Stimulated activated CD4-positive, alpha-beta T cell treated with anti-CD3 and anti-CD28 coated beads, Interleukin-4, amount 100 ng/mL, for 48 hours (primary cell): Measurements from ENCODE around the gene CNTFR.

ENCODE experiments used
- DNase-seq, 2 donors: peaks; one replicate each; pipeline ENCODE4 v3.0.0-alpha.2; 2020; ENCODE audit warnings: low read depth in 2 of 2

CNTFR gene

GRCh38 chr9:34590381-34591247, 1.1 kb upstream of the CNTFR start:
- no peak for DNase-seq

DNA sequence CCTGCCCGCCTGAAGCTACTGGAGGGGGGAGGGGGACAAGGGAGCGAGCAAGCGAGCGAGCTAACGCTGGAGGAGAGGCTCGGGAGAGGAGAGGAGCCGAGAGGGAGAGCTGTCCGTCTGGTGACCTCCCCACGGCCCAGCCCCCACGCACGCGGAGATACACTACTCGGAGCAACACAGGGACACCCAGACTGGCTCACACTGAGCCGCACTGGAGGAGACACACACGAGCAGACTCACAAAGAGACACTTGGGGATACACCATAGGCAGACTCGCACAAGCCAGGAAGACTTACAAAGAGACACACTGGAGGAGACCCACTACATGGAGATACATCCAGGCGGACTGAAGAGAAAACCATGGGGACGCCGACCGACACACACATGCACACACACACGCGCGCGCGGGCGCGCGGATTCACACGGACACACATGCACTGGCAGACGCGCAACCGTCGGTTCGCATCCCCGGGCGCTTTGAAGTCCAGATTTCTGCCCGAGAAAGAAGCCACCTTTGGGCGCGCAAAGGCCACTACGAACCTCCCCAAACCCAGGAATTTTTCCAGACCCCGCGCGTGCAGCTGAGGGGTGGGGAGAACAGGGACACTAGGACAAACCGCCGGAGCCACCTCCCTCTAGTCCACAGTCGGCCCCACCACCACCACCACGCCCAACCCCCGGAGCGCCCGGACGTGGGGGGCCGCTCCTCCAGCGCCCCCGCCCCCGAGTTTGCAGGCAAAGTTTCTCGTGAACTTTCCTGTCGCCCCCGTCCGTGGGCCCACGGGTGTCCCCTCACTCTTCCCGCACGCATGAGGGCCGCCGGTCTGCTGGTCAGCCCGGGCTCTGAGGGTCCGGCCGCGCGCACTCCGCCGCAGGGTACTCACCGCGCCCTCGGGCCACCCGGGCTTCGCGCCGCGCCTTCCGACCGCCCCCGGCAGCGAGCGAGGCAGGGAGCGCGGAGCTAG, 571 bp downstream of the CNTFR start:
- DNase-seq: no peak

DNA sequence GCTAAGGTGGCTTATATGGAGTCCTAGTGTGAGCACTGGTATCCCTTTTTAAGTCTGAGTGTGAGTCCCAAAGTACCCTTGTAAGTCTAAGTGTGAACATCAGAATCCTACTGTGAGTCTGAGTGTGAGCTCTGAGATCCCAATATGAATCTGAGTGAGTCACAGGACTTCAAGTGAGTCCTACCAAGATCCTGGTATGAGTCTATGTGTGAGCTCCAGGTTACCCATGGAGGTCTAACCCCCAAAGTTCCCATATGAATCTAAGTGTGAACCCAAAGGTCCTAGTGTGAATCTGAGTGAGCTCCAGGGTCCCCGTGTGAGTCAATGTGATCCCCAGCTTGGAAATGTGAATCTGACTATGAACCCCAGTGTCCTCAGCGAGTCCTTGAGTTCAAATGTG, 2.3 kb downstream of the CNTFR start:
- no peak for DNase-seq

DNA sequence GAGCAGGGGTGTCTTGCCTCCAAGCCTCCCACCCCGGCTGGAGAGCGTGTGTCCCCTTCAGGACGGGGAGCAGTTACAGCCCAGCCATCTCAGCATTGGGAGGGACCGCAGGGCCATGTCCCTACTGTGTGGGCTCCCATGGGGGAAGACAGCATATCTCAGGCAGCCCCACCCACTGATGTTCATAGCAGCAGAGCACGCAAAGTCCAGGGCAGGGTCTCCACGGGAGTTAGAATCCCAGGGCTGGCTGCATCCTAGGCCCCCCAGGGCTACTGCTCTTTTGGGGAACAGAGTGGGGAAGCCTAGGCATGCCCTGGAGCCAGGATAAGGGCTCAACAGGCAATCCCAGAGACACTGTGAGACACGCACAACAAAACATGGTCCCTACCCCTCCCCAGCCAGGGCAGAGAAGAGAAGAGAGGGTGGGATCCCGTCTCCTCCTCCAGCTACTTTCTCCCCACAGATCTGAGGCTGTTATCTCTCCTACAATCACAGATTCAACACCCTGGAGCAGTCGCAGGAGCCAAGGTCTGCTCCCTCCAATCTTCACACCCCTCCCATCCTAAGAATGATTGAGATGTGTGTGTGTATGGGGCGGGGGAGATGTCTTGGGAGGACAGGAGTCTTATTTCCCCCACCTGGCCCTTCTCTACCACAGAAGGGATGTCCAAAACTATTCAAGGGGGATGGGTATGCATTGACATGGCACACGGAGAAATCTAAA, 3.4 kb downstream of the CNTFR start:
- no peak for DNase-seq

- DNase-seq: no peak
These were observed 4.6 kb downstream of the CNTFR start for GRCh38 chr9:34584970-34585369.

DNA sequence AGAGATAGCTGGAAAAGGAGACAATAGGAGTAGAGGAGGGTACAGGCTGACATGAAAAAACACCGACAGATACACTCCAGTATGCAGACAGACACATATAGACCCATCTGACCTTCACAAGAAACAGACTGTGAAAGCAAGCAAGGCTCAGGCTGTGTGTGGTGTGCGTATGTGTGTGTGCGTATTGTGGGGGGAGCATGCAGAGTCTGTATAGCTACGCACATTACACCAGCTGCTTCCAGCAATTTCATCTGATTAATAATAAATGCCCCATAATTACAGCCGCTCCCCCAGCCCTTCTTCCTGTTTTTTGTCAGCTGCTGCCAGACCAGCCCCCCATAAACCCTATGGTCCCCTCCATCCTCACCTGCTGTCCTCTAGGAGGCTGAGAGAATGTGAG, 6.7 kb downstream of the CNTFR start:
- DNase-seq: no peak

GRCh38 chr9:34581318-34581717, 8.2 kb downstream of the CNTFR start:
- DNase-seq: no peak

DNA sequence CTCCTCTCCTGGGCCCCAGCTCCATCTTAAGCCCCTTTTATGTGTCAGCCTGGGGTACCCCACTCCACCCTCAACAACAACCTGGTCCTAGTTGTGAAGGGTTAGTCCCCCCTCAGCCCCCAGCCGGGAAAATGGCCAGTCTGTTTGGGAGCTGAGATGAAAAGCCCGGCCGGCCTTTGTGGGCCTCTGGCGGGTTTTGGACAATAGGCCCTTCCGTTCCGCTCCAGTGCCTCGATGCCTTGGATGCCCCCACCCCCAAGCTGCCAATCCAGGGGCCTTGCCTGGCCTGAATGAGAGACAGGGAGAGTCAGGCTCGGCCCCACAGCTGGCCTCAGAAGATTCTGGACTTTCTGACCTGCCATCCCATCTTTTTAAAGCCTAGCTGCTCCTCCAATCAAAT, 9.2 kb downstream of the CNTFR start:
- DNase-seq: no peak

DNA sequence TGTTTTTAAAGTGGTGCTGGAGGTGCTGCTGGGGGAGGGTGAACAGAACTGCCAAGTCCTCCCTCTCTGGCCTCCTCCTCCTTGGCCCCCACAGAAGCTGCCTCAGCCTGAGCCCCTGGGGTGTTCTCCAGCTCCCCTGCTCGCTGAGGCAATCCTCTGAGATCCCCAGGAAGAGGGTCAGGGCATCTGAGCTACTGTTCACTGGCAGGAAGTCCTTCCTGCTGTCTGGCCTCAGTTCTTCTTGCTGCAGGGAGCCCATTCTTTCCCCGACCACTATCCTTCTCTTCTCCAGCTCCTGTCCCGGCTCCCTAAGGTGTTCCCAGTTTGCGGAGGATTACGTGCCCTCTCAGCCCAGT, 9.7 kb downstream of the CNTFR start:
- no peak for DNase-seq

GRCh38 chr9:34579104-34579807, 10.3 kb downstream of the CNTFR start:
- DNase-seq: no peak

DNA sequence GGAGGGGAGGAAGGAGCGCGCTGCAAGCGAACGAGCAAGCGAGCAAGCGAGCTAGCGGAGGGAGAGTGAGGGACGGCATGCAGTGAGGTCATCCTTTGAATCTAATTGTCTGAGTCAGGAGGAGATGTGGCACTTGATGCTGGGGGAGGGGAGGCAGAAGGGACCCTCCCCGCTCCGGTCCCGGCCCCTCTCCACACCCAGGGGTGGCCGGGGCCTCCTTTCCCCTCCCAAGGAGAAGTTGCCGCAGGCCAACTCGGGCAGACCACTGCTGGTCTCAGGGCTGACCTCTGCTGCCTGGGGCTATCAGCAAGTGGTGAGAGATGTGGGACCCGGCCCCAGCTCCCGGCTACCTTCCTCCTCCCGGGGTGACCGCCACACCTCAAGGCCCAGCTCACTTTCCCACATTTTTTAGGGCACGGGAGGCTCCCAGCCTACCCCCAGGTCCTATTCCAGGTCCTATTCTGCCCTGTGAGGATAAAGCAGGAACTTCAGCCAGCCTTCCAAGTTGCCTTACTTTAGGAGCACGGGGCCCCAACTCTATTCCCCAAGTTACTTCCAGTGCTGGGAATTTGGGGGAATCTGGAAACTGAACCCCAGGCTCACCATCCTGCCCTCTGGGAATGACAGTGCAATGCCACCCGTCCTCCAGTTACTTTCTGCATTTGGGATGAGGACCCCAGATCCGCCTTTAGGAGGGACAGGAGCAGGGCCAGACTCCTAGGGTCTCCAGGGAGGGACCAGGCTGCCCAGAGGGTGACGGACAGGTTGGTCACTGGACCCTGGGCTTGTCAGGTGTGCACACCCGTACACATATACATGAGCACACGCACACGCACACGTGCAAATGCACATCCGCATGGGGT, 11.1 kb downstream of the CNTFR start:
- DNase-seq: no peak

- no peak for DNase-seq
These were observed 11.9 kb downstream of the CNTFR start for GRCh38 chr9:34577400-34578240.

DNA sequence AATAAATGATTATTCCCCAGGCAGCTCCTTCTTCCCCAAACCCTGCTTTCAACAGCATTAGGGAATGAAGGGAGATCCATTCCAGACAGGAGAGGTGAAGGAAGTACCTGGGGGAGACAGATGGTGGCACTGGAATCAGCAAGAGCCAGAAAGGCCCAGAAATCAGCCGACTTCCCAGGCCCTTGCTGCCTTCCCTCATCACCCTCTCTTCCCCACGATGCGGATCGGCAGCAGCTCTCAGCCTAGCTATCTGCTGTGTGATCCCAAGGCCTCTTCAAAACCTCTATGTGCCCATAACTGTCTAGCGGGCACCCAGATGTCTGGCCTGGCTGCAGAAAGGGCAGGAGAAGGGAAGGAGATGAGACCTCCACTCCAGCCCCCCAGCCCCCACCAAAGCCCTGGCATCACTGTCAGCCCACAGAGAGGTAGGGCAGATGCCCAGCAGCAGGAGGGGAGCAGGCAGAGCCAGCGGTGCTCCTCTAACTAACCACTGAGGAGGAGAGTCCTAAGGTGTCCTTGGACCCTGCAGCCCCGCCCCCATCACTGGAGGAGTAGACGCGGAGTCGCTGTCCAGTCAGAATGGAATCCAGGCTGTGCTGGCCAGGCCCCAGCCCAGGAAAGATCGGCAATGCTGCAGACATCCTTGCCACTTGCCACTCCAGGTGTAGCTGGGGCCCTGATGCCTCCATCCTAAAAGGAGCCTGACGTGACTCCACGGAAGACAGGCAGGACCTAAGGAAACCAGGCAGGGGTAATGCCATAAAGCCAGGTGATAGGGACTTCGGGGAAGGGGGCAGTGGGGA, 12.7 kb downstream of the CNTFR start:
- DNase-seq: no peak

DNA sequence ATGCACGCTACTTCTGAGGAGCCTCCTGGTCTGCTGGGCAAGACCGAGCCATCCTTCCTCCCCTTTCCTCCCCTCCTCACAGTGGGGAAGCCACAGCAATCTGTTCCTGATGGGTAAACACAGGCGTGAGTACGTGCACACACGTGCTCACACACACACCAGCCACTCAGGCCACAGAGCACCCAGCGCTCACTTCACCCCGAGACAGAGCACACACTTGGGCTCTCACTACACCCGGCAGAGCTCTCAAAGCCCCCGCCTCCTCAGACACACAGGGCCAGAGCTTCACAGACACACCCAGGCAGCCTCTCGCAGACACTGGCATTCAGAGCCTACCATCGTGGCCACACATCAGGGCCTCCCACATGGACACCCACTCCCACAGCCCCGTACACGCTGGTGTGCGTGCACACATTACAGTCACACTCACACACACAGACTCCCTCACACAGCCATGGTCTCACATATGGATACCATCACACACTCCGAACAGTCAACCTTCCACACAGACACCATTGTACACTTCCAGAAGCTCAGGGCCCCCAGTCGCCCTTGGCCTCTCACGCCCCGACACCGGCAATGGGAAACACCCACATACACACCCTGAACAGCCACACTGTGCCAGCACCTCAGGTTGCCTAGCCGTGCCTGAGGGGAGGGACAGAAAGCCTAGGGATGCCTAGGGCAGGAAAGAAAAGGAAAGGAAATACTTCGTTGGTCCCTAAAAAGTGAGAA, 13.5 kb downstream of the CNTFR start:
- DNase-seq: no peak

GRCh38 chr9:34575241-34575640, 14.3 kb downstream of the CNTFR start:
- DNase-seq: no peak

DNA sequence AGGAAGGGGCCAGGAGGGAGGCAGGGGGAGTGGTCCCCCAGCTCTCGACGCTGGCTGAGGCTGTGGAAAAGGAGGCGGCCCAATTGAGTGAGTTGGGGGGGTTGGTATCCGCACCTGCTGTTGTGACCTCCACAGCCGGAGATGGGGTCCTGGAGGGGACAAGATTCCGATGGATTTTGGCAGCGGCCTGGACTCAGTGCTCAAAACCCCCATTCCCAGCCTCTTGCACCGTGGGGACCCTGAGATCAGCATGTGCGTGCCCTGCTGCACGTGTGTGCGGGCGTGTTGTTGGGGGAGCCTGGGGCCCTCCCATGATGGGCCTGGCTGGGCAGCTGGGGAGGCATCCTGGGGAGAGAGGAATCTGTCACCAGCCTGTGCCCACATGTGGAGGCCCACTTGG, 15.0 kb downstream of the CNTFR start:
- no peak for DNase-seq

DNA sequence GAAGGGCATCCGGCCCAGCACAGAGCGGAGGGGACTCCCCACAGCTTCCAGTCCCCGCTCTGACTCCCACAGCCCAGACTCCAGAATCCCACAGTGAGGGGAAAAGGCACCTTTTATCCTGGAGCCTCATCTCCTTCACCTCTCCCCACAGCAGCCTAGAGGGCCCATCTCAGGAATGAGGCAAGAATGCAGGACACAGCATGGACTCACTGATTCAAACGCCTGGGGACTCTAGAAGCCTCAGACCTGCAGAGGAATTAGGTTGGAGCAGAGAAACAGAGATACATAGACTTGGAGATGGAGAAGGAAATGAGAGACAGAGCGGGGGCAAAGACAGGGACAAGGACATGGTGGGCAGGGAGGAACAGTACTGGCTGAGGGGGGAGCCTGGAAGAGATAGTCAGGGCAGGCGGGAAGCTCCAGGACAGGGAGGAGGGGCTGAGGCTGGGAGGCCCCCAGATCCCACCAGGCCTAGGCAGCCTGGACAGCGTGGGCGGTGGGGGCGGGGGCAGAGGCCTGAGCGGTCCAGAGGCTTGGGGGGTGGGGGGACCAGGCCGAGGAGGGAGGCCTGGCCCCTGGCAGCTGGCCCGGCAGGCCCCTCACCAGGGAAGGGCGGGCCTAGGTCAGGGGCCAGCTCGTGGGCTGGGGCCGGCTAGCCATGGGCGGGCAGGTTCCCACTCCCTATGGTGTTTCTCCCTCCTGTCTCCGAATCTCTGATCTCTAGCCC, 15.8 kb downstream of the CNTFR start:
- no peak for DNase-seq
